Measurements from ENCODE around the gene TMEM271.
"Not testable (repeated sequence)": the region's sequence is repeated elsewhere in the genome, so short reads cannot be mapped to it uniquely, and the experiment has no call there.

TMEM271 gene

DNA sequence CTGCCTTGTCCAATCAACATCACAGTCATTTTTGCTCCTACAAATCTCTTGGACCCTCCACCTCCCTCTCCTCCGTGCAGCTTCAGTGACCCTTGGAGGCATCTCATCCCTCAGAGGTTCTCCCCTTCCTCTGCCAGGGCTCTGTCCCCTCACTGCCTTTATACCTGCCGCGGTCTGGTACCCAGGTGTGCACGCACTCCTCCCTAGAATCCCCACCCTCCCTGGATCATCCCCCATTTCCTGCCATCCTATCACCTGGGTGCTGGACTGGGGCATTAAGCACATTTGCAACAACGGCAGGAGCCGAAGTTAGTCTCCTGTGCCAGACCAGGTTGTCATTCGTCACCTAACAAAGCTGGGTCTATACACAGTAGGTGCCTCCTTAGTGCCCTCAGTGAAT, 10.1 kb downstream of the TMEM271 start:
- TF ChIP-seq, protein P1, sequence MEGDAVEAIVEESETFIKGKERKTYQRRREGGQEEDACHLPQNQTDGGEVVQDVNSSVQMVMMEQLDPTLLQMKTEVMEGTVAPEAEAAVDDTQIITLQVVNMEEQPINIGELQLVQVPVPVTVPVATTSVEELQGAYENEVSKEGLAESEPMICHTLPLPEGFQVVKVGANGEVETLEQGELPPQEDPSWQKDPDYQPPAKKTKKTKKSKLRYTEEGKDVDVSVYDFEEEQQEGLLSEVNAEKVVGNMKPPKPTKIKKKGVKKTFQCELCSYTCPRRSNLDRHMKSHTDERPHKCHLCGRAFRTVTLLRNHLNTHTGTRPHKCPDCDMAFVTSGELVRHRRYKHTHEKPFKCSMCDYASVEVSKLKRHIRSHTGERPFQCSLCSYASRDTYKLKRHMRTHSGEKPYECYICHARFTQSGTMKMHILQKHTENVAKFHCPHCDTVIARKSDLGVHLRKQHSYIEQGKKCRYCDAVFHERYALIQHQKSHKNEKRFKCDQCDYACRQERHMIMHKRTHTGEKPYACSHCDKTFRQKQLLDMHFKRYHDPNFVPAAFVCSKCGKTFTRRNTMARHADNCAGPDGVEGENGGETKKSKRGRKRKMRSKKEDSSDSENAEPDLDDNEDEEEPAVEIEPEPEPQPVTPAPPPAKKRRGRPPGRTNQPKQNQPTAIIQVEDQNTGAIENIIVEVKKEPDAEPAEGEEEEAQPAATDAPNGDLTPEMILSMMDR (IDR thresholded peaks at IDR 0.05; ENCODE audit: low read depth, low read length) = no peak
- H3K4me3 ChIP-seq (ENCODE audit: low read depth, low read length) = no peak overlapping the region

DNA sequence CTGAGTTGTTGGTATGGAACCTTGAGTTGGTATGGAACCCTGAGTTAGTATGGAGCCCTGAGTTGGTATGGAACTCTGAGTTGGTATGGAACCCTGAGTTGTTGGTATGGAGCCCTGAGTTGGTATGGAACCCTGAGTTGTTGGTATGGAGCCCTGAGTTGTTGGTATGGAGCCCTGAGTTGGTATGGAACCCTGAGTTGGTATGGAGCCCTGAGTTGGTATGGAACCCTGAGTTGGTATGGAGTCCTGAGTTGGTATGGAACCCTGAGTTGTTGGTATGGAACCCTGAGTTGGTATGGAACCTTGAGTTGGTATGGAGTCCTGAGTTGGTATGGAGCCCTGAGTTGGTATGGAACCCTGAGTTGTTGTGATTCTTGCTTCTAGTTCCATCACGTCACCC, 10.5 kb downstream of the TMEM271 start:
- H3K4me3 ChIP-seq (ENCODE audit: low read depth, low read length) = not testable (repeated sequence)

DNA sequence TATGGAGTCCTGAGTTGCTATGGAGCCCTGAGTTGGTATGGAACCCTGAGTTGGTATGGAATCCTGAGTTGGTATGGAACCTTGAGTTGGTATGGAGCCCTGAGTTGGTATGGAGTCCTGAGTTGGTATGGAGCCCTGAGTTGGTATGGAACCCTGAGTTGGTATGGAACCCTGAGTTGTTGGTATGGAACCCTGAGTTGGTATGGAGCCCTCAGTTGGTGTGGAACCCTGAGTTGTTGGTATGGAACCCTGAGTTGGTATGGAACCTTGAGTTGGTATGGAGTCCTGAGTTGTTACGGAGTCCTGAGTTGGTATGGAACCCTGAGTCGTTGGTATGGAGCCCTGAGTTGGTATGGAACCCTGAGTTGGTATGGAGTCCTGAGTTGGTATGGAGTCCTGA, 13.6 kb downstream of the TMEM271 start:
- H3K4me3 ChIP-seq (ENCODE audit: low read depth, low read length) = not testable (repeated sequence)

DNA sequence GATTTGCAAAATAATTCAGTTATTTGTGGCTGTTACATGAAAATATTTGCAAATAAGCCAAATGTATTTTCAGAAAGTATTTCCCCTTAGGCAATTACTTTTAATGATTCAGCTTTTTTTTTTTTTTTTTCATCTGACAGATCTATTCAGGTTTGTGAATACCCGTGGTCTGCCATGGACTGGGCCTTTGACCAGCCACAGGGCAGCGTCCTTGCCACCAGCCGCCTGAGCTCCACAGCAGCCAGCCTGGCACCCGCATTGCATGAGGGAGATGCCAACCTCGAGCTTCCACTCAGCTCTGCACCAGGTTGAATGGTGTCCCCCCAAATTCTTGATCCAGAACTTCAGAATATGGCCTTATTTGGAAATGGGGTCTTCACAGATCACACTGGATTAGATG, 14.7 kb downstream of the TMEM271 start:
- TF ChIP-seq, protein P1 (IDR thresholded peaks at IDR 0.05; ENCODE audit: low read depth, low read length) = no peak

DNA sequence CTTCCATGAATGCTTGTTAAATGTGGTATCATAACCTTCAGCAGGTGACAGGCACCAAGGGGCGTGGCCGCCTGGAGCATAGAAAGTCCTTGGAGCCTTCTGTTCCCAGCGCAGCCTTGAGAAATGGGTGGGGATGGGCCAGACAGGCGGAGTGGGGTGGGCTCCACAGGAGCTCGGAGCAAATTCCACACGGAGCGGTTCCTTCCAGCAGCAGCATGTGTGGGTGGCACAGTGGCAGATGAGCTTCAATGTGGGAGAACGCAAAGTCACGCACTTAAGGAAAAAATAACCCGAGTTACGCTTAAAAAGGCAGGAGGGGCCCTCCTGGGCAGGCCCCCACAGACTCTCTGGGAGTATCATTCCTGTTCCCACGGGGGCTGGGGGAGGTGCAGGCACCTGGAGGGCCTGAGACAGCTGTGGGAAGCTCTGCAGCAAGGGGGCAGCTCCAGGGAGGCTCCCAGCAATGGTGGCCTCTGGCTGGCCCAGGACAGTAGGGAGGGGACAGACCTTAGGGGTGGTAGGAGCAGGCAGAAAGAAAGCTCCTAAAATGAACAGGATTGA, 15.3 kb downstream of the TMEM271 start:
- H3K4me3 ChIP-seq (ENCODE audit: low read depth, low read length) = no peak overlapping the region
- TF ChIP-seq, protein P1 (IDR thresholded peaks at IDR 0.05; ENCODE audit: low read depth, low read length) = no peak

More for the DNA sequence above, 14.7 kb downstream of the TMEM271 start:
- H3K4me3 ChIP-seq (ENCODE audit: low read depth, low read length) = no peak overlapping the region

DNA sequence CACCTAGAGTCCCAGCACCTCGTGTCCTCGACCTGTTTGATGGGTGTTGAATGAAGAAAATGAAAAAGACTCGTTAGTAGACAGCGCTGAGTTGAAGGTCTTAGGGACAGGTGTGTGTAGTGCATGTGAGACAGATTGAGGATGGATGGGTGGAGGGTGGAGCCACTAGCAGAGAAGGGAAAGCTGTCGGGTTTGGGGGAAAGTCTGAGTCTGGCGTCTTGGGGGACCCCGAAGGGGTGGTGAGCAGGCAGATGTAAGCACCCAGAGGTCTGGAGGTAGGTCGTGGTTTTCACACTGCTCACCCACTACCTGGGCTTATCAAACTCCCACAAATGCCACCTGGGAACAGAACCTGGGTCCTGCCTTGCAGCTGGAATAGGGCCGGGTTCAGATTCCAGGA, 16.0 kb downstream of the TMEM271 start:
- TF ChIP-seq, protein P1 (IDR thresholded peaks at IDR 0.05; ENCODE audit: low read depth, low read length) = no peak
- H3K4me3 ChIP-seq (ENCODE audit: low read depth, low read length) = no peak overlapping the region

DNA sequence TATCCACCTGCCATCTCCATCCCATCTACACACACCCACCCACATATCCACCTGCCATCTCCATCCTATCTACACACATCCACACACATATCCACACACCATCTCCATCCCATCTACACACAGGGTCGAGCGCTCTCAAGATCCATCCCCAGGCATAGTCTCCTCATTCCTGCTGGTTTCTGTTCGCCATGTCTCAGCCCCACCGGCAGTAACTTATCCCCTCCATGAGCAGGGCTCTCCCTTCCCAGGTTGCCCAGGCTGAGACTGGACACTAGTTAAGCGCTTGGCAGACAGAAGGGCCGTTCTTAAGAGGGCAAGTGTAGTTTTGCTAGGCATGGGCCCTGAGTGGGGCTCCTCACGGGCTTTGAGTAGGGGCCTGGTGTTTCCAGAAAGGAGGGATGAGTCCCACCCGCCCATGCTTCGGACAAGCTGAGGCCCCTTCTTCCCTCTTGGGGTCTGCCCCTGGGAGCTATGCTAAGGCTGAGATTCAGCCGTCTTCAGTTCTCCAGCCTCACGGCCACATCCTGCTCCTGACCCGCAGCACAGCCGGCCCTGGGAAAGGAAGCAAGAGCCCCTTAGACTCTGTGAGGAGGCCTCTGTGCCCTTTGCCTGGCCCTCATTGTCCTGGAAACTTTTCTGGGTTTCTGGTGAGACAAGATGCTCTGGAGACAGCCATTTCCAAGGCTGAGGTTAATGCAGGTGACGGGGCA, 20.4 kb downstream of the TMEM271 start:
- H3K4me3 ChIP-seq (ENCODE audit: low read depth, low read length) = no peak overlapping the region
- TF ChIP-seq, protein P1 (IDR thresholded peaks at IDR 0.05; ENCODE audit: low read depth, low read length) = no peak

DNA sequence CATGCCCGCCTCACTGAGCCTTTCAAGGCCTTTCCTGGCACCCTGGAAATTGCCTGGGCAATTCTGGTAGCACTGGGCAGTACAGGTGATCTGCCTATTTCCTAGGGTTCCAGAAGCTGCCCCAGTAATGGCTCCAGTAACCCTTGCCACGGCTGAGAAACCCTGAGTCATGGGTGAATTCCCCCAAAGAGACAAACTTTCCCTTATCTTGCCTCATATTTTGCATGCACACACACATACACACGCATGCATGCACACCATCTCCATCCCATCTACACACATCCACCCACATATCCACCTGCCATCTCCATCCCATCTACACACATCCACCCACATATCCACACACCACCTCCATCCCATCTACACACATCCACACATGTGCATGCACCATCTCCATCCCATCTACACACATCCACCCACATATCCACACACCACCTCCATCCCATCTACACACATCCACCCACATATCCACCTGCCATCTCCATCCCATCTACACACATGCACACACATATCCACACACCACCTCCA, 21.2 kb downstream of the TMEM271 start:
- not testable (repeated sequence) for H3K4me3 ChIP-seq (ENCODE audit: low read depth, low read length)

DNA sequence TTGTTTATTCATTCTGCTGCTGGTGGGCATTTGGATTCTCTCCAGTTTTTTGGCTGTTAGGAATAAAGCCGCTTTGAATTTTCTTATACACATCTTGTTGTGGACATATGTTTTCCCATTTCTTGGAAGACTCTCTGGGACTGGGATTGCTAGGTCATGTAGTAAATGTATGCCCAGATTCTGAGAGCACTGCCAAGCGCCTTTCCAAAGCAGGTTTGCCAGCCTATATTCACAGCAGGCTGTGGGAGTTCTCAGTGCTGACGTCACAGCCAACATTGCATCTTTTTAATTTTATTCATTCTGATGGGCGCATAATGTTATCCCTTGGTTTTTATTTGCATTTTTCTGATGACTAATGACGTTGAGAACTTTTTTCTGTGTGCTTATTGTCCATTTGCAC, 24.1 kb downstream of the TMEM271 start:
- TF ChIP-seq, protein P1 (IDR thresholded peaks at IDR 0.05; ENCODE audit: low read depth, low read length) = no peak
- H3K4me3 ChIP-seq (ENCODE audit: low read depth, low read length) = no peak overlapping the region

DNA sequence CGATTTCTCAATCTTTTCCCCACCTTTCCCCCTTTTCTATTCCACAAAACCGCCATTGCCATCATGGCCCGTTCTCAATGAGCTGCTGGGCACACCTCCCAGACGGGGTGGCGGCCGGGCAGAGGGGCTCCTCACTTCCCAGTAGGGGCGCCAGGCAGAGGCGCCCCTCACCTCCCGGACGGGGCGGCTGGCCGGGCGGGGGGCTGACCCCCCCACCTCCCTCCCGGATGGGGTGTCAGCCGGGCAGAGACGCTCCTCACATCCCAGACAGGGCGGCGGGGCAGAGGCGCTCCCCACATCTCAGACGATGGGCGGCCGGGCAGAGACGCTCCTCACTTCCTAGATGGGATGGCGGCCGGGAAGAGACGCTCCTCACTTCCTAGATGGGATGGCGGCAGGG, 25.8 kb downstream of the TMEM271 start:
- not testable (repeated sequence) for H3K4me3 ChIP-seq (ENCODE audit: low read depth, low read length)
